HG03060 (cell line): ENCODE results near the gene CYP27A1.
"Not testable (repeated sequence)": the region's sequence is repeated elsewhere in the genome, so short reads cannot be mapped to it uniquely, and the experiment has no call there.

ENCODE experiments used
- ATAC-seq: cut with Tn5 transposase; IDR thresholded peaks from one replicate; pipeline ENCODE4 v1.9.1; 2021; ENCODE audit warnings: low read depth, moderate number of reproducible peaks; ENCODE audit not compliant: unreplicated experiment

The CYP27A1 gene

DNA sequence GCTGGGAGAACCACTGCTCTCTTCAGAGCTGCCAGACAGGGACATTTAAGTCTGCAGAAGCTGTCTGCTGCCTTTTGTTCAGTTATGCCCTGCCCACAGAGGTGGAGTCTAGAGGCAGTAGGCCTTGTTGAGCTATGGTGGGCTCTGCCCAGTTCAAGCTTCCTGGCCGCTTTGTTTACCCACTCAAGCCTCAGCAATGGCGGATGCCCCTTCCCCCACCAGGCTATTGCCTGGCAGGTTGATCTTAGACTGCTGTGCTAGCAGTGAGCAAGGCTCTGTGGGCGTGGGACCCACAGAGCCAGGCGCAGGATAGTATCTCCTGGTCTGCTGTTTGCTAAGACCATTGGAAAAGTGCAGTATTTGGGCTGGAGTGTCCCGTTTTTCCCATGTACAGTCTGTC, 9.2 kb upstream of the CYP27A1 start:
- not testable (repeated sequence) for ATAC-seq

DNA sequence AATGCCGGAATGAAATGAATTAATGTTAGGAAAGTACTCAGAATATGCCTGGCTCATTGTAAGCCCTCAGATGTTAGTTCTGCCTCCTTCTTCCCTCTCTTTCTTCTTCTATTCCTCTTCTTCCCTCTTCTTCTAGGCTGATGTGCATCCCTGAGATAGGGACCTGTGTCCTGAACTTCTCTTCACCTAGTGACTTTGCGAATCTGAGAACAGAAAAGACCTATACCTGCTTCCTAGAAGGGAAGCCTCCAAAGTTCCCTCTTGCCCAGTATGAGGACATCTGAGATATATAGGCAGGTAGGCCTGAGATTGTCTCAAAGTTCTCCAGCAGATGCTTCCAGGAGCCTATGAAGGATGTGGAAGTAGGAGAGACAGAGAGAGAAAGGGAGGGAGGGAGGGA, 8.1 kb upstream of the CYP27A1 start:
- ATAC-seq, result no peak

GRCh38 chr2:218776488-218776887, 5.5 kb upstream of the CYP27A1 start:
- ATAC-seq, result no peak

GRCh38 chr2:218777276-218777990, 4.5 kb upstream of the CYP27A1 start:
- no peak for ATAC-seq

GRCh38 chr2:218780046-218780445, 1.9 kb upstream of the CYP27A1 start:
- ATAC-seq, result no peak

GRCh38 chr2:218780851-218781690, 876 bp upstream of the CYP27A1 start:
- no peak for ATAC-seq

GRCh38 chr2:218782528-218782844, 539 bp downstream of the CYP27A1 start:
- no peak for ATAC-seq

DNA sequence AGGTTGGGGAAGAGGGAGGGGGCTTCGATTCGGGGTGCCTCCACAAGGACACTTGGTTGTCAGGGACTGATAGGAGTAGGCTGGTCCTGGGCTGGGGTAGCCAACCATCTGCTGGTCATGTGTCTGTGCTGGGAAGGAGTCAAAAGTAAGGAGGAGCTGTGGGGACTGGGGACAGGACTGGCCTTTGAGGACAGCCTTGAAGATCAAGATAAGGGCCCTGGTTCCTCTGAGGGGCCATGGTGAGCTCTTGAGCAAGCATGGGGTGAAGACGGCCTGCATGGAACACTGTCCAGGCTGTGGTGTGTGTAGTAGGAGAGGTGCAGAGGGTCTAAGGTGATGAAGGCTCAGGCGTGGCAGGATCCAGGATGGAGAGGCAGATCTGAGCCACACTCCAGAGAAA, 1.7 kb downstream of the CYP27A1 start:
- ATAC-seq, result no peak

DNA sequence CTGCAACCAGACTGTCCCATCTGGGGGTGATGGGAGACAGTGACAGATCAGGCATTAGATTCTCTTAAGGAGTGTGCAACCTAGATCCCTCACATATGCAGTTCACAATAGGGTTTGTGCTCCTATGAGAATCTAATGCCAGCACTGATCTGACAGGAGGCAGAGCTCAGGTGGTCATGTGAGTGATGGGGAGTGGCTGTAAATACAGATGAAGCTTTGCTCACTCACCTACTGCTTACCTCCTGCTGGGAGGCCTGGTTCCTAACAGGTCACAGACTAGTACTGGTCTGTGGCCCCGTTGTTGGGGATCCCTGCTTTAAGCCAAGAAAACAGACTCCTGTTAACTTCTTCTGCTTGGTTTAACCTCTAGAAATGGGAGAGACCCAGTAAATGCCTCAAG, 3.2 kb downstream of the CYP27A1 start:
- no peak for ATAC-seq

DNA sequence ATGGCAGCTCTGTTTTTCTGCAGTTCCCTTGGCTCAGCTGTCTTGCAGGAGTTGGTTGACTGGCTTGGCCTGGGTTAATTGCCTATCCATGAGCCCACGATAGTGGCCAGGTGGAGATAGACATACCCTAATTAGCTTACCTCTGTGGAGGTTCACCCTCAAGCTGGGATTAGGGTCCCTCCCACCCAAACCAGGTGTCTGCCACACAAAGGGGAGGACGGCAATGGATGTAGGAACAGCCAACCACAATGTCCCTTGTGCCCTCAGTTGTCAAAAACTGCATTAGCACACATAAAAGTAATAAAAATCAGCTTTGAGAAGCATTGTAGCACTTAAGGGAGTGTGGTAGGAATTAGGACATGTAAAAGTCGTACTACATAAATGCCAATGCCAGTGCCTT, 4.2 kb downstream of the CYP27A1 start:
- no peak for ATAC-seq

DNA sequence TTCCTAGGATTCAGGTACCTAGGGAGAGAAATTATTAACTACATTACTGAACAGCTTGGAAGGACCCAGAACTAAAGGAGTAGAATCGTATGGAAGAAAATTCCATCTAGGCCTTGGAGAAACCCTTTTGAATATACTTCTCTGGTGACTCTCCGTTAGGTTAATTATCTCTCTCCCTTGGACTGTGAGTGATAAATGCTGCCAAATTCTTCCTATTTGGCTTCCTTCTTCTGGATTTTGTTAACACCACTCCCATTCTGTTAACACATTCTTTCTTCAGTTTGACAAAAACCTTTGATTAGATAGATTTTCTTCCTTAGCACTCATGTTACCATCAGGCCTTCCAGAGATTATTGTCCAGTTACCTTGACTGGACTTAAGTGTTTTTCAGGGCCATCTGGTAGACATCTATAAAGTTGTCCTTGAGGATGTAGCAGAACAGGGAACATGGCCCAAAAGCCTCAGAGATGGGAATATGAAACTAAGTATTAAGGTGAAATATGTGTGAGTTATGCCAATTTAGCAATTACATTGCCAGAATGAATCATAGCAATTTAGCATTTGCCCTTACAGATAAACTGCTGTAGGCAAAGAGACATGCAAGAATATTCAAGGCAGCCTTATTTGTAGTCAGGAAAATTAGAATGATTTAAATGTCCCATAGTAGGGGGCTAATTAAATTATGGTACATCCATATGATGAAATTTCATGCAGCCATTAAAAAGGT, 6.7 kb downstream of the CYP27A1 start:
- no peak for ATAC-seq

DNA sequence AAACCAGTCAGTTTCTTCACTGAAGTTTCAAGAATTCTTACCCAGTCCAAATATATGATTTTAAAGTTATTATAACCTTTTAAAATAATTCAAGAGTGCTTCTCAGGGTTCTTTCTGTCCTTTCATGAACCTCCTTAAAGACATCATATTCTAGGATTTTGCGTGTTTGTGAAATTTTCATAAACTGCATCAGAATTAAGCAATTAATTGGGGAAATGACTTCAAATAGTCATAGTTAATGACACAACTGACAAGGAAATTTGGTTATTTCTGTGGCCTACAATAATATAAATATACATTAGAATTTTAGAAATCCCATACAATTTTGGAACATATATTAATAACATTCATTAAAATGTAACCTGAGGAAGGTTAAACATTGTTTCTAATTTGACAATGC, 10.5 kb downstream of the CYP27A1 start:
- ATAC-seq, result no peak

DNA sequence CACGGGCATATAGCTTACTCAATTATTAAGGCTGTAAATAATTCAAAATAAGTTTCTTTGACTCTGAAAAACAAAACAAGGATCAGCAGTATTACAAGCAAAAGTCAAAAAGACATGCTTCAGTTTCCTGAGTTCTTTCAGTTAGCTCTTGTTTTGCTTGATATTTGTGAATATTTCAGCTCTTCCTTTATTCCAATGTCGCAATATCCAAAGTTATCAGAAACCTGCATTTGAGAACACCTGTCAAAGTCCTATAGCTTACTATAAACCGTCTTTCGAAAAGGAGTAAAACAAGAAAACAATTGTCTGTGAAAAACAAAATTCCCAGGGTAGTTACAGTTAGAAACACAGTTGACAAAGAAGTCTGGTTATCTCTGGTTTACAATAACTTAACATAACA, 14.7 kb downstream of the CYP27A1 start:
- ATAC-seq, result no peak

- no peak for ATAC-seq
These were observed 17.0 kb downstream of the CYP27A1 start for GRCh38 chr2:218798767-218799504.

- no peak for ATAC-seq
These were observed 18.0 kb downstream of the CYP27A1 start for GRCh38 chr2:218799990-218800389.

DNA sequence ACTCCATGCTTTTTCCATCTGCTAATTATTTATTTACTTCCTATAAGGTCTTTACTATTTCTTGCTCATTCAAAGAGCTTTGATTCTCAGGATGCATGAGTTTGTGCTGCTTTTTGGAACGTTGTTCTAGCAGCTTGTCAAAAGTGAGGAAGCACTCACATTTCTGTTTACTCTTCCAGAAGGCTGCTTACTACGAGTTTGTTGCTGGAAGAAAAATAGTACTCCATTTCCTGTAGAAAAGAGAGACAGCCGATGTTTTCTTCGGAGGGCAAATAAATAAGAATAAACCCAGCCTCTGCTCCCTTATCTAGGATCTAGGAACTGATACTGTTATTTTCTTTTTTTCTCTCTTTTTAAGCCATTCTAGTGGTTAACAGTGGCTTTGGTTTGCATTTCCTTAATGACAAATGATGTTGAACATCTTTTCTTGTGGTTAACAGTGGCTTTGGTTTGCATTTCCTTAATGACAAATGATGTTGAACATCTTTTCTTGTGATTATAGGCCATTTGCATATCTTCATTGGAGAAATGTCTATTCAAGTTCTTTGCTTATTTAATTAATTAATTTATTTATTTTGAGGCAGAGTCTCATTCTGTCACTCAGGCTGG, 20.5 kb downstream of the CYP27A1 start:
- no peak for ATAC-seq

- ATAC-seq, result no peak
These were observed 22.9 kb downstream of the CYP27A1 start for GRCh38 chr2:218804817-218805216.

DNA sequence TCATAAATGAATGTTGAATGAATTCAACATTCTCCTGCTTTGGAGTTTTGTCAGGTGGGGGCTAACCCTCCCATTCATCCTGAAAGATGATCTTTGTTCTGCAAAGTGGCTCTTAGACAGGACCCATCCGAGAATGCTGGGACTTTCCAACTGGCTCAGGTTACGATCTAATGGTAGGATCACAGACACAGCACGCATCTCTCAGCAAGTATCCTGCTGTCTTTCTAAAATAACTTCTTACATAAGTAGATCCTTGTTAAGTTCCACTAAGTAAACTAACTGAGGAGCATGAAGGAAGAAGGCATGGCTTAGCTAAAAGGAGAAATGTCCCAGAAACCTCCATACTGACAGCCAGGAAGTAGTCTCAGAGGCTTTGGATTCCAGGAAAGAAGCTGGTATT, 23.7 kb downstream of the CYP27A1 start:
- no peak for ATAC-seq

DNA sequence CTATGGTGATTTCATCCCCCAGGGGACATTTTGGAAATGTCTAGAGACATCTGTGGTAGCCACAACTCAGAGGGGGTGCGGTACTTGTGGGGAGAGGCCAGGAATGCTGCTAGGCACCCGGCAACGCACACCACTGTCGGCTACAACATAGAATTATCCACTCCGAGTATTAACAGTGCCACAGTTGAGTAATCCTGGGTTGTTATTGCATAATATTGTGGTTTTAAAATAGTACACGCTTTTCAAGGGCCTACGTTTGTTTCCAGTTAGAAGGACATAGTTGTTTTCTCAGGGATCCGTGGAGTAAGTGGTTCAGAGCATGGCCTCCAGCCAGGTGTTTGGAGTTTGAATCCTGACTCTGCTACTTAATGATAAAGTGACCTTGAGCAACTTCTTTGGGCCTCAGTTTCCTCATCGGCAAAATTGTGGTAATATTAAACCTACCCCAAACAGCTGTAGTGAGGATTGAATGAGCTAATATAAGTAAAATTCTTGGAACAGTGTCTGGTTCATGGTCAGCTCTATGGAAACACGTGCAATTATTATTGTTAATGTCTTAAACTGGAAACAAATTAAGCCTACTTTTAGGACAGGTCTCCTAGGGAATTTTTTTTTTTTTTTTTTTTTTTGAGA, 24.5 kb downstream of the CYP27A1 start:
- no peak for ATAC-seq

GRCh38 chr2:218807626-218808025, 25.7 kb downstream of the CYP27A1 start:
- no peak for ATAC-seq
